Measurements from ENCODE around the gene FMO2. TPM values are rescaled to one million over a fixed set of nuclear protein-coding genes. Genes with fewer than 3 reads are reported as not detected.
A peak's percentile ranks its signal among the peaks of the same experiment; 100 is the strongest.

Gene FMO2
- total and polyA plus RNA-seq, 4 donors, result 157 to 232 (median 198) TPM

- H3K36me3 ChIP-seq (ENCODE audit: control insufficient read depth in 1 of 2, insufficient read depth in 2 of 2, low read length in 1 of 2), result no peaks in the 10 kb centered on the region
- no peaks in the 10 kb centered on the region for H3K9me3 ChIP-seq (ENCODE audit: control insufficient read depth, low read length)
- intact Hi-C loops (cut with DNase I), result no loop called here
- H3K4me3 ChIP-seq (ENCODE audit: low read length in 2 of 2), result no peak overlapping the region
- peaks cover 0 to 3% of the 10 kb centered on the region in 2 donors for H3K4me1 ChIP-seq (ENCODE audit: control insufficient read depth in 1 of 2, insufficient read depth in 2 of 2, low read length in 2 of 2)
- peak; percentile 67 for ATAC-seq (ENCODE audit: low FRiP score)
- WGBS, 2 donors, result 35 to 36% methylated on average over 4 of the region's 4 CpGs
- peak overlapping the region in 1 of 2 donors; percentile 14 for H3K27ac ChIP-seq (ENCODE audit: low read depth in 1 of 2, low read length in 2 of 2)
- DNase-seq, result no peak
- no peaks in the 10 kb centered on the region for H3K27me3 ChIP-seq (ENCODE audit: control insufficient read depth in 1 of 2, insufficient read depth in 2 of 2, low read length in 1 of 2)
Observed at GRCh38 chr1:171160639-171161354, 24.3 kb upstream of the FMO2 start.

- Histone ChIP-seq H3K27me3 (ENCODE audit: control insufficient read depth in 1 of 2, insufficient read depth in 2 of 2, low read length in 1 of 2) (no peaks in the 10 kb centered on the region), H3K36me3 (ENCODE audit: control insufficient read depth in 1 of 2, insufficient read depth in 2 of 2, low read length in 1 of 2) (no peaks in the 10 kb centered on the region), H3K4me3 (ENCODE audit: low read length in 2 of 2) (no peak overlapping the region), H3K4me1 (ENCODE audit: control insufficient read depth in 1 of 2, insufficient read depth in 2 of 2, low read length in 2 of 2) (peaks cover 0 to 4% of the 10 kb centered on the region in 2 donors), H3K27ac (ENCODE audit: low read depth in 1 of 2, low read length in 2 of 2) (no peak overlapping the region), H3K9me3 (ENCODE audit: control insufficient read depth, low read length) (no peaks in the 10 kb centered on the region)
- intact Hi-C loops (cut with DNase I), result no loop called here
- ATAC-seq (ENCODE audit: low FRiP score), result no peak
- DNase-seq, result no peak
Observed at GRCh38 chr1:171161431-171161830, 23.7 kb upstream of the FMO2 start.

- ATAC-seq (ENCODE audit: low FRiP score) (no peak), DNase-seq (no peak)
- Histone ChIP-seq H3K9me3 (ENCODE audit: control insufficient read depth, low read length) (no peaks in the 10 kb centered on the region), H3K27me3 (ENCODE audit: control insufficient read depth in 1 of 2, insufficient read depth in 2 of 2, low read length in 1 of 2) (no peaks in the 10 kb centered on the region), H3K36me3 (ENCODE audit: control insufficient read depth in 1 of 2, insufficient read depth in 2 of 2, low read length in 1 of 2) (no peaks in the 10 kb centered on the region), H3K4me3 (ENCODE audit: low read length in 2 of 2) (no peak overlapping the region), H3K27ac (ENCODE audit: low read depth in 1 of 2, low read length in 2 of 2) (no peak overlapping the region), H3K4me1 (ENCODE audit: control insufficient read depth in 1 of 2, insufficient read depth in 2 of 2, low read length in 2 of 2) (peaks cover 0 to 4% of the 10 kb centered on the region in 2 donors)
- intact Hi-C loops (cut with DNase I), result no loop called here
- 95 to 99% methylated on average over 2 of the region's 2 CpGs for WGBS, 2 donors
Observed at GRCh38 chr1:171166361-171166760, 18.7 kb upstream of the FMO2 start.

- ATAC-seq (ENCODE audit: low FRiP score) (no peak), DNase-seq (no peak)
- intact Hi-C loops (cut with DNase I), result no loop called here
- H3K27me3 ChIP-seq (ENCODE audit: control insufficient read depth in 1 of 2, insufficient read depth in 2 of 2, low read length in 1 of 2), result no peaks in the 10 kb centered on the region
- H3K4me3 ChIP-seq (ENCODE audit: low read length in 2 of 2), result no peak overlapping the region
- no peak overlapping the region for H3K27ac ChIP-seq (ENCODE audit: low read depth in 1 of 2, low read length in 2 of 2)
- no peaks in the 10 kb centered on the region for H3K9me3 ChIP-seq (ENCODE audit: control insufficient read depth, low read length)
- WGBS, 2 donors, result 98 to 99% methylated on average over 2 of the region's 2 CpGs
- peaks cover 0 to 4% of the 10 kb centered on the region in 2 donors for H3K4me1 ChIP-seq (ENCODE audit: control insufficient read depth in 1 of 2, insufficient read depth in 2 of 2, low read length in 2 of 2)
- no peaks in the 10 kb centered on the region for H3K36me3 ChIP-seq (ENCODE audit: control insufficient read depth in 1 of 2, insufficient read depth in 2 of 2, low read length in 1 of 2)
Observed at GRCh38 chr1:171167785-171168184, 17.3 kb upstream of the FMO2 start.

- Histone ChIP-seq H3K27me3 (ENCODE audit: control insufficient read depth in 1 of 2, insufficient read depth in 2 of 2, low read length in 1 of 2) (no peaks in the 10 kb centered on the region), H3K4me1 (ENCODE audit: control insufficient read depth in 1 of 2, insufficient read depth in 2 of 2, low read length in 2 of 2) (peaks cover 0 to 2% of the 10 kb centered on the region in 2 donors), H3K27ac (ENCODE audit: low read depth in 1 of 2, low read length in 2 of 2) (no peak overlapping the region), H3K36me3 (ENCODE audit: control insufficient read depth in 1 of 2, insufficient read depth in 2 of 2, low read length in 1 of 2) (no peaks in the 10 kb centered on the region), H3K9me3 (ENCODE audit: control insufficient read depth, low read length) (no peaks in the 10 kb centered on the region), H3K4me3 (ENCODE audit: low read length in 2 of 2) (no peak overlapping the region)
- intact Hi-C loops (cut with DNase I), result no loop called here
- 85 to 86% methylated on average over 2 of the region's 2 CpGs for WGBS, 2 donors
- no peak for ATAC-seq (ENCODE audit: low FRiP score)
- no peak for DNase-seq
Observed at GRCh38 chr1:171172471-171172870, 12.6 kb upstream of the FMO2 start.

GRCh38 chr1:171173069-171173468 is 12.0 kb upstream of the FMO2 start:
- no peaks in the 10 kb centered on the region for H3K27me3 ChIP-seq (ENCODE audit: control insufficient read depth in 1 of 2, insufficient read depth in 2 of 2, low read length in 1 of 2)
- ATAC-seq (ENCODE audit: low FRiP score), result no peak
- no peak overlapping the region for H3K4me3 ChIP-seq (ENCODE audit: low read length in 2 of 2)
- H3K9me3 ChIP-seq (ENCODE audit: control insufficient read depth, low read length), result no peaks in the 10 kb centered on the region
- intact Hi-C loops (cut with DNase I), result no loop called here
- no peak for DNase-seq
- H3K4me1 ChIP-seq (ENCODE audit: control insufficient read depth in 1 of 2, insufficient read depth in 2 of 2, low read length in 2 of 2), result peaks cover 0 to 2% of the 10 kb centered on the region in 2 donors
- H3K36me3 ChIP-seq (ENCODE audit: control insufficient read depth in 1 of 2, insufficient read depth in 2 of 2, low read length in 1 of 2), result no peaks in the 10 kb centered on the region
- 79 to 88% methylated on average over 1 of the region's 1 CpG for WGBS, 2 donors
- H3K27ac ChIP-seq (ENCODE audit: low read depth in 1 of 2, low read length in 2 of 2), result no peak overlapping the region

- 90 to 97% methylated on average over 1 of the region's 1 CpG for WGBS, 2 donors
- no peak for ATAC-seq (ENCODE audit: low FRiP score)
- Histone ChIP-seq H3K9me3 (ENCODE audit: control insufficient read depth, low read length) (no peaks in the 10 kb centered on the region), H3K4me3 (ENCODE audit: low read length in 2 of 2) (no peak overlapping the region), H3K27ac (ENCODE audit: low read depth in 1 of 2, low read length in 2 of 2) (no peak overlapping the region), H3K27me3 (ENCODE audit: control insufficient read depth in 1 of 2, insufficient read depth in 2 of 2, low read length in 1 of 2) (no peaks in the 10 kb centered on the region), H3K4me1 (ENCODE audit: control insufficient read depth in 1 of 2, insufficient read depth in 2 of 2, low read length in 2 of 2) (peaks cover 0 to 2% of the 10 kb centered on the region in 2 donors), H3K36me3 (ENCODE audit: control insufficient read depth in 1 of 2, insufficient read depth in 2 of 2, low read length in 1 of 2) (no peaks in the 10 kb centered on the region)
- no peak for DNase-seq
- intact Hi-C loops (cut with DNase I), result no loop called here
Observed at GRCh38 chr1:171174560-171175294, 10.4 kb upstream of the FMO2 start.

- 90 to 97% methylated on average over 4 of the region's 4 CpGs for WGBS, 2 donors
- intact Hi-C loops (cut with DNase I), result no loop called here
- DNase-seq, result no peak
- Histone ChIP-seq H3K4me1 (ENCODE audit: control insufficient read depth in 1 of 2, insufficient read depth in 2 of 2, low read length in 2 of 2) (peaks cover 0 to 2% of the 10 kb centered on the region in 2 donors), H3K9me3 (ENCODE audit: control insufficient read depth, low read length) (no peaks in the 10 kb centered on the region), H3K27ac (ENCODE audit: low read depth in 1 of 2, low read length in 2 of 2) (no peak overlapping the region), H3K4me3 (ENCODE audit: low read length in 2 of 2) (no peak overlapping the region), H3K36me3 (ENCODE audit: control insufficient read depth in 1 of 2, insufficient read depth in 2 of 2, low read length in 1 of 2) (no peaks in the 10 kb centered on the region), H3K27me3 (ENCODE audit: control insufficient read depth in 1 of 2, insufficient read depth in 2 of 2, low read length in 1 of 2) (no peaks in the 10 kb centered on the region)
- no peak for ATAC-seq (ENCODE audit: low FRiP score)
Observed at GRCh38 chr1:171177261-171177660, 7.8 kb upstream of the FMO2 start.

Data from aorta (tissue), 5 donors.